PFSK-1 (cell line): ENCODE results near the gene NUP155.

ENCODE experiments used
- POLR2AphosphoS5 ChIP-seq: IDR thresholded peaks from 2 replicates; pipeline ENCODE4 v1.6.1; 2012; ENCODE audit warnings: low read depth, mild to moderate bottlenecking, control low read depth, low read length, moderate library complexity
- REST ChIP-seq, 2 experiments: IDR thresholded peaks; 2 replicates each; pipeline versions ENCODE4 v1.6.1 to v1.8.0; 2011 to 2012; ENCODE audit warnings: low read depth in 2 of 2, low read length in 2 of 2, control low read depth in 1 of 2, inconsistent platforms in 1 of 2, mild to moderate bottlenecking in 1 of 2, moderate library complexity in 1 of 2; ENCODE audit not compliant: insufficient read depth in 1 of 2

GRCh38 chr5:37370550-37370863 is 399 bp downstream of the NUP155 start:
- TF ChIP-seq REST (IDR thresholded peaks at IDR 0.05; ENCODE audit: insufficient read depth in 1 of 2, low read depth in 2 of 2, low read length in 2 of 2): no peak
- no peak for TF ChIP-seq POLR2AphosphoS5
